Uterus (tissue), 4 donors: ENCODE results near the gene ZBP1. TPM values are rescaled to one million over a fixed set of nuclear protein-coding genes. Genes with fewer than 3 reads are reported as not detected.

Source experiments
- DNase-seq, 2 donors: peaks; one replicate each; pipeline ENCODE4 v3.0.0-alpha.2; 2019 to 2020
- H3K27ac ChIP-seq, 2 donors: fragments of 200-600 bp; sonication (generic); 1 replicate in 1 of 2; 2 replicates in 1 of 2; pipeline ENCODE4 v1.5.1; 2016 to 2018
- H3K27me3 ChIP-seq, 2 donors: fragments of 200-600 bp; sonication (generic); one replicate each; pipeline ENCODE4 v1.5.1; 2018 to 2019; ENCODE audit warnings: control low read depth in 1 of 2
- H3K36me3 ChIP-seq, 2 donors: fragments of 200-600 bp; sonication (generic); one replicate each; pipeline ENCODE4 v1.5.1; 2019; ENCODE audit warnings: control low read depth in 1 of 2
- H3K4me1 ChIP-seq, 2 donors: fragments of 200-600 bp; sonication (generic); one replicate each; pipeline ENCODE4 v1.5.1; 2018 to 2019; ENCODE audit warnings: control low read depth in 1 of 2
- H3K4me3 ChIP-seq, 2 donors: fragments of 200-600 bp; sonication (generic); 1 replicate in 1 of 2; 2 replicates in 1 of 2; pipeline ENCODE4 v1.5.1; 2018 to 2019; ENCODE audit warnings: mild to moderate bottlenecking in 1 of 2
- H3K9me3 ChIP-seq, 2 donors: fragments of 200-600 bp; sonication (generic); one replicate each; pipeline ENCODE4 v1.5.1; 2019; ENCODE audit warnings: control low read depth in 1 of 2
- CTCF ChIP-seq, 4 experiments: fragments of 200-600 bp in 2 of 4; fragments of 450-650 bp in 2 of 4; sonication (generic) in 2 of 4; IDR thresholded peaks; one replicate each; pipeline ENCODE4 v1.5.1; 2016 to 2019; ENCODE audit warnings: antibody characterized with exemption in 4 of 4, mild to moderate bottlenecking in 2 of 4, moderate library complexity in 1 of 4
- POLR2A ChIP-seq, 2 donors: fragments of 450-650 bp; IDR thresholded peaks; one replicate each; pipeline ENCODE4 v1.6.1; 2016; ENCODE audit warnings: antibody characterized with exemption in 2 of 2, mild to moderate bottlenecking in 1 of 2, moderate library complexity in 1 of 2
- intact Hi-C: fragments of 100-400 bp; cut with DNase I; formaldehyde crosslinking; loops from one replicate; pipeline ENCODE4 v1.15.1; 2023; ENCODE audit warnings: low total_unique reads
- total RNA-seq, 4 donors: library from RNA; depleted of rRNA in 3 of 4; stranded (reverse); fragments of >200 nt in 3 of 4; gene quantifications; one replicate each; pipeline versions ENCODE4 v1.1.0 to v1.2.4, GENCODE V29; 2014 to 2023
- donor health status: DM: yes; HTN: yes; CAD: no.

The ZBP1 gene
- total RNA-seq, 4 donors from 2014 or later: 0.46 TPM; not detected in 3

GRCh38 chr20:57578476-57579165 lies 41.6 kb downstream of the ZBP1 start:
- TF ChIP-seq CTCF (IDR thresholded peaks at IDR 0.05): no peak
- TF ChIP-seq POLR2A (IDR thresholded peaks at IDR 0.05): no peak
- Histone ChIP-seq H3K36me3 (no peaks in the 10 kb centered on the region), H3K4me1 (peaks cover 13 to 19% of the 10 kb centered on the region in 2 donors), H3K27ac (no peak overlapping the region), H3K27me3 (no peaks in the 10 kb centered on the region), H3K4me3 (no peak overlapping the region), H3K9me3 (no peaks in the 10 kb centered on the region)
- intact Hi-C loops: no loop called here
- DNase-seq: no peak

GRCh38 chr20:57577679-57578475 lies 42.3 kb downstream of the ZBP1 start:
- H3K27ac ChIP-seq: no peak overlapping the region
- H3K4me3 ChIP-seq: no peak overlapping the region
- DNase-seq: no peak
- TF ChIP-seq CTCF (IDR thresholded peaks at IDR 0.05): no peak
- no peak for TF ChIP-seq POLR2A (IDR thresholded peaks at IDR 0.05)
- H3K36me3 ChIP-seq: no peaks in the 10 kb centered on the region
- H3K27me3 ChIP-seq: no peaks in the 10 kb centered on the region
- no peaks in the 10 kb centered on the region for H3K9me3 ChIP-seq
- peaks cover 13 to 16% of the 10 kb centered on the region in 2 donors for H3K4me1 ChIP-seq
- intact Hi-C loops: no loop called here

DNA sequence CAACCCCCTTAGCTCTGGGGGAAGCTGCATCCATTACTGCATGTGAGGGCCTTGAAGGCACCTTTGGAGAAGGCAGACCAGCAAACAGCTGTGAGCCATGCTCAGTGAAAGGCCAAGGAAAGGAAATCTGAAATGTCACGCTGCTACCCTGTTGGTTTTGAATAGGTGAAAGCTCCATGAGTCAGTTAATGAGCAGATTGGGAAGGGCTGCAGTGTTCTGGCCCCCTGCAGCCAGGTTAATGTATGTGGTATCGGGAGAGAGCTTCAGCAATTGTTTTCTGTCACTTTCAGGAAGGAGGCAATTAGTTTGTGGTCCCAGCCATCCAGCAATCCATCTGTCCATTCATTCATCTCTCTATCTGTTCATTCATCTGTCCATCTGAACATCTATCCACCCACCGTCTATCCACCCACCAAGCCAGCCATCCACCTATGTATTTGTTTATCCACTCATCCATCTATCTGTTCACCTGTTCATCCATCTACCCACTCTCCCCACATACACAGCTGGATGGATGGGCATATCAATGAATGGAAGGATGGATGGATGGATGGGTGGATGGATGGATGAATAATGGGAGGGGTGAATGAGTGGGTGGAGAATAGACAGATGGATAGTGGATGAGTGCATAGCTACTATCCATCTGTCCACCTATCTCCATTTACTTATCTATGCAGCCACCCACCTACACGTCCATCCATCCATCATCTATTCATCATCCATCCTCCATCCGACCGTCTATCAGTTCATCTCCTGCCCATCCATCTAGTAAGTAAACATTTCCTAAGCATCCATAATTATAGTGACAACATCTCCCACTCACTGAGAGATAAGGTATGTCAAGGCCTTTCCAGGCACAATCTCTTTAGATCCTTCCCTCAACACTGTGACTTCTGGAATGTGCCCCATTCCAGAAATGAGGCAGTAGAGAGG lies 43.3 kb downstream of the ZBP1 start:
- Histone ChIP-seq H3K4me1 (peaks cover 12 to 13% of the 10 kb centered on the region in 2 donors), H3K4me3 (no peak overlapping the region), H3K9me3 (no peaks in the 10 kb centered on the region), H3K36me3 (no peaks in the 10 kb centered on the region), H3K27me3 (no peaks in the 10 kb centered on the region), H3K27ac (no peak overlapping the region)
- intact Hi-C loops: no loop called here
- DNase-seq: no peak
- TF ChIP-seq POLR2A (IDR thresholded peaks at IDR 0.05) (no peak), CTCF (IDR thresholded peaks at IDR 0.05) (no peak)

GRCh38 chr20:57576002-57576401 lies 44.2 kb downstream of the ZBP1 start:
- DNase-seq: no peak
- TF ChIP-seq POLR2A (IDR thresholded peaks at IDR 0.05) (no peak), CTCF (IDR thresholded peaks at IDR 0.05) (no peak)
- Histone ChIP-seq H3K36me3 (no peaks in the 10 kb centered on the region), H3K9me3 (no peaks in the 10 kb centered on the region), H3K27ac (no peak overlapping the region), H3K4me3 (no peak overlapping the region), H3K27me3 (no peaks in the 10 kb centered on the region), H3K4me1 (peaks cover 8 to 12% of the 10 kb centered on the region in 2 donors)
- intact Hi-C loops: no loop called here
